Activated CD4-positive, alpha-beta T cell treated with anti-CD3 and anti-CD28 coated beads, Interleukin-2, Interleukin-6, amounts not matched to agents 100 ng/mL and 50 ng/mL, durations not matched to agents 16 hours and 8 hours (primary cell): ENCODE measurements around the gene FERMT3.
"Not testable (repeated sequence)": the region's sequence is repeated elsewhere in the genome, so short reads cannot be mapped to it uniquely, and the experiment has no call there.

Source experiments
- DNase-seq: peaks from one replicate; pipeline ENCODE4 v3.0.0-alpha.2; 2020

Gene FERMT3

GRCh38 chr11:64237484-64237951, 31.0 kb downstream of the FERMT3 start:
- no peak for DNase-seq

GRCh38 chr11:64238076-64238475, 31.6 kb downstream of the FERMT3 start:
- DNase-seq: no peak

GRCh38 chr11:64238999-64239398, 32.5 kb downstream of the FERMT3 start:
- DNase-seq: no peak

- DNase-seq: peak; percentile 21
Measured at GRCh38 chr11:64239662-64240434, 33.3 kb downstream of the FERMT3 start.

GRCh38 chr11:64240435-64241240, 34.1 kb downstream of the FERMT3 start, which contains the start of gene FKBP2:
TSS of gene FKBP2 (plus strand) at chr11:64241095. CDS start at chr11:64242388, 1,293 bp downstream.
- DNase-seq: peak; percentile 99

GRCh38 chr11:64241241-64241490, 34.6 kb downstream of the FERMT3 start:
- DNase-seq: peak; percentile 100

- peak; percentile 29 for DNase-seq
Measured at GRCh38 chr11:64241491-64242374, 35.2 kb downstream of the FERMT3 start.

GRCh38 chr11:64243236-64243854, 36.8 kb downstream of the FERMT3 start:
- DNase-seq: no peak

GRCh38 chr11:64244107-64244506, 37.6 kb downstream of the FERMT3 start:
- DNase-seq: no peak

GRCh38 chr11:64244966-64245365, 38.4 kb downstream of the FERMT3 start:
- no peak for DNase-seq

- DNase-seq: peak; percentile 39
Measured at GRCh38 chr11:64245401-64245796, 38.9 kb downstream of the FERMT3 start.

GRCh38 chr11:64245797-64246620, 39.5 kb downstream of the FERMT3 start:
- DNase-seq: peak; percentile 78

GRCh38 chr11:64246621-64246870, 40.0 kb downstream of the FERMT3 start:
- not testable (repeated sequence) for DNase-seq

- DNase-seq: peak; percentile 91
Measured at GRCh38 chr11:64246871-64247728, 40.6 kb downstream of the FERMT3 start, which contains the start of gene PPP1R14B. TSS of gene PPP1R14B (minus strand) at chr11:64246943. CDS start at chr11:64246673, 270 bp downstream.

- DNase-seq: no peak
Measured at GRCh38 chr11:64247729-64248531, 41.4 kb downstream of the FERMT3 start.

GRCh38 chr11:64248578-64248977, 42.1 kb downstream of the FERMT3 start:
- DNase-seq: no peak

- no peak for DNase-seq
Measured at GRCh38 chr11:64249038-64249437, 42.5 kb downstream of the FERMT3 start.

GRCh38 chr11:64249563-64250414, 43.3 kb downstream of the FERMT3 start:
- DNase-seq: peak; percentile 20

GRCh38 chr11:64250415-64251015, 44.0 kb downstream of the FERMT3 start:
- DNase-seq: no peak
